ENCODE results near the gene NDRG3.

Gene NDRG3

GRCh38 chr20:36688630-36689029 is 57.3 kb downstream of the NDRG3 start:
- no peak overlapping the region for H3K4ac ChIP-seq (ENCODE audit: low read length)
- no peak overlapping the region for H3K14ac ChIP-seq (ENCODE audit: low read length)
- no peaks in the 10 kb centered on the region for H3K79me1 ChIP-seq (ENCODE audit: low read depth, low read length)
- H3K23ac ChIP-seq (ENCODE audit: low read depth, low read length, poor library complexity) = no peak overlapping the region
- no peak overlapping the region for H2BK12ac ChIP-seq (ENCODE audit: low read length)
- H2BK5ac ChIP-seq (ENCODE audit: low read length) = no peak overlapping the region
- H3K4me3 ChIP-seq (ENCODE audit: low read length in 2 of 2) = no peak overlapping the region
- H2BK120ac ChIP-seq (ENCODE audit: low read depth, low read length) = no peak overlapping the region
- H4K91ac ChIP-seq (ENCODE audit: low read depth, low read length, poor library complexity) = no peak overlapping the region
- H2BK15ac ChIP-seq (ENCODE audit: low read length) = no peak overlapping the region
- H3K4me1 ChIP-seq (ENCODE audit: control insufficient read depth in 2 of 2, insufficient read depth in 1 of 2, low read depth in 1 of 2, low read length in 2 of 2) = no peaks in the 10 kb centered on the region
- no peaks in the 10 kb centered on the region for H3K27me3 ChIP-seq (ENCODE audit: control insufficient read depth in 3 of 3, insufficient read depth in 3 of 3, low read depth in 1 of 3, low read length in 3 of 3)
- no peak for DNase-seq (ENCODE audit: low spot score)
- no peak overlapping the region for H2AFZ ChIP-seq (ENCODE audit: low read length)
- no peaks in the 10 kb centered on the region for H3K9me3 ChIP-seq (replicated peaks in 1 of 2; ENCODE audit: control insufficient read depth in 2 of 2, insufficient read depth in 1 of 2, low read depth in 1 of 2, low read length in 2 of 2)
- H3K9ac ChIP-seq (ENCODE audit: low read depth, low read length, poor library complexity) = no peak overlapping the region
- H2AK5ac ChIP-seq (ENCODE audit: low read depth, low read length) = no peak overlapping the region
- H3K36me3 ChIP-seq (replicated peaks in 1 of 2; ENCODE audit: control insufficient read depth in 2 of 2, insufficient read depth in 2 of 2, low read length in 2 of 2) = peaks cover 0 to 13% of the 10 kb centered on the region in 2 donors
- H3K27ac ChIP-seq (replicated peaks; ENCODE audit: low read length) = no peak overlapping the region
- H4K8ac ChIP-seq (ENCODE audit: low read depth, low read length) = no peak overlapping the region
- no peak overlapping the region for H3K18ac ChIP-seq (ENCODE audit: low read length)
- no CpG with 5 or more reads among the region's 7 CpGs for WGBS, 2 donors (ENCODE audit: extremely low coverage in 2 of 2, insufficient read length in 2 of 2, insufficient replicate concordance in 1 of 2)
- no peak overlapping the region for H3K4me2 ChIP-seq (ENCODE audit: insufficient read depth, low read length, poor library complexity, severe bottlenecking)

GRCh38 chr20:36687850-36688249 is 58.0 kb downstream of the NDRG3 start:
- Histone ChIP-seq H2BK12ac (ENCODE audit: low read length) (no peak overlapping the region), H3K4me1 (ENCODE audit: control insufficient read depth in 2 of 2, insufficient read depth in 1 of 2, low read depth in 1 of 2, low read length in 2 of 2) (no peaks in the 10 kb centered on the region), H3K36me3 (replicated peaks in 1 of 2; ENCODE audit: control insufficient read depth in 2 of 2, insufficient read depth in 2 of 2, low read length in 2 of 2) (peaks cover 0 to 13% of the 10 kb centered on the region in 2 donors), H2BK15ac (ENCODE audit: low read length) (no peak overlapping the region), H3K4ac (ENCODE audit: low read length) (no peak overlapping the region), H2BK5ac (ENCODE audit: low read length) (no peak overlapping the region), H2AK5ac (ENCODE audit: low read depth, low read length) (no peak overlapping the region), H3K4me2 (ENCODE audit: insufficient read depth, low read length, poor library complexity, severe bottlenecking) (no peak overlapping the region), H3K4me3 (ENCODE audit: low read length in 2 of 2) (no peak overlapping the region), H3K23ac (ENCODE audit: low read depth, low read length, poor library complexity) (no peak overlapping the region), H3K14ac (ENCODE audit: low read length) (no peak overlapping the region), H2AFZ (ENCODE audit: low read length) (no peak overlapping the region), H3K79me1 (ENCODE audit: low read depth, low read length) (no peaks in the 10 kb centered on the region), H3K27me3 (ENCODE audit: control insufficient read depth in 3 of 3, insufficient read depth in 3 of 3, low read depth in 1 of 3, low read length in 3 of 3) (no peaks in the 10 kb centered on the region), H4K8ac (ENCODE audit: low read depth, low read length) (no peak overlapping the region), H2BK120ac (ENCODE audit: low read depth, low read length) (no peak overlapping the region), H3K27ac (replicated peaks; ENCODE audit: low read length) (no peak overlapping the region), H3K18ac (ENCODE audit: low read length) (no peak overlapping the region), H3K9ac (ENCODE audit: low read depth, low read length, poor library complexity) (no peak overlapping the region), H4K91ac (ENCODE audit: low read depth, low read length, poor library complexity) (no peak overlapping the region), H3K9me3 (replicated peaks in 1 of 2; ENCODE audit: control insufficient read depth in 2 of 2, insufficient read depth in 1 of 2, low read depth in 1 of 2, low read length in 2 of 2) (no peaks in the 10 kb centered on the region)
- no peak for DNase-seq (ENCODE audit: low spot score)
- no CpG with 5 or more reads among the region's 3 CpGs for WGBS, 2 donors (ENCODE audit: extremely low coverage in 2 of 2, insufficient read length in 2 of 2, insufficient replicate concordance in 1 of 2)

- Histone ChIP-seq H3K27ac (replicated peaks; ENCODE audit: low read length) (no peak overlapping the region), H2AFZ (ENCODE audit: low read length) (no peak overlapping the region), H2BK12ac (ENCODE audit: low read length) (no peak overlapping the region), H4K91ac (ENCODE audit: low read depth, low read length, poor library complexity) (no peak overlapping the region), H3K4ac (ENCODE audit: low read length) (no peak overlapping the region), H3K23ac (ENCODE audit: low read depth, low read length, poor library complexity) (no peak overlapping the region), H2BK15ac (ENCODE audit: low read length) (no peak overlapping the region), H3K18ac (ENCODE audit: low read length) (no peak overlapping the region), H3K4me3 (ENCODE audit: low read length in 2 of 2) (no peak overlapping the region), H4K8ac (ENCODE audit: low read depth, low read length) (no peak overlapping the region), H3K36me3 (replicated peaks in 1 of 2; ENCODE audit: control insufficient read depth in 2 of 2, insufficient read depth in 2 of 2, low read length in 2 of 2) (peaks cover 0 to 13% of the 10 kb centered on the region in 2 donors), H3K9ac (ENCODE audit: low read depth, low read length, poor library complexity) (no peak overlapping the region), H2BK120ac (ENCODE audit: low read depth, low read length) (no peak overlapping the region), H3K4me2 (ENCODE audit: insufficient read depth, low read length, poor library complexity, severe bottlenecking) (no peak overlapping the region), H3K4me1 (ENCODE audit: control insufficient read depth in 2 of 2, insufficient read depth in 1 of 2, low read depth in 1 of 2, low read length in 2 of 2) (no peaks in the 10 kb centered on the region), H2AK5ac (ENCODE audit: low read depth, low read length) (no peak overlapping the region), H2BK5ac (ENCODE audit: low read length) (no peak overlapping the region), H3K79me1 (ENCODE audit: low read depth, low read length) (no peaks in the 10 kb centered on the region), H3K27me3 (ENCODE audit: control insufficient read depth in 3 of 3, insufficient read depth in 3 of 3, low read depth in 1 of 3, low read length in 3 of 3) (no peaks in the 10 kb centered on the region), H3K9me3 (replicated peaks in 1 of 2; ENCODE audit: control insufficient read depth in 2 of 2, insufficient read depth in 1 of 2, low read depth in 1 of 2, low read length in 2 of 2) (no peaks in the 10 kb centered on the region), H3K14ac (ENCODE audit: low read length) (no peak overlapping the region)
- no CpG with 5 or more reads among the region's 4 CpGs for WGBS, 2 donors (ENCODE audit: extremely low coverage in 2 of 2, insufficient read length in 2 of 2, insufficient replicate concordance in 1 of 2)
- DNase-seq (ENCODE audit: low spot score) = no peak
Observed at GRCh38 chr20:36686944-36687343, 58.9 kb downstream of the NDRG3 start.

DNA sequence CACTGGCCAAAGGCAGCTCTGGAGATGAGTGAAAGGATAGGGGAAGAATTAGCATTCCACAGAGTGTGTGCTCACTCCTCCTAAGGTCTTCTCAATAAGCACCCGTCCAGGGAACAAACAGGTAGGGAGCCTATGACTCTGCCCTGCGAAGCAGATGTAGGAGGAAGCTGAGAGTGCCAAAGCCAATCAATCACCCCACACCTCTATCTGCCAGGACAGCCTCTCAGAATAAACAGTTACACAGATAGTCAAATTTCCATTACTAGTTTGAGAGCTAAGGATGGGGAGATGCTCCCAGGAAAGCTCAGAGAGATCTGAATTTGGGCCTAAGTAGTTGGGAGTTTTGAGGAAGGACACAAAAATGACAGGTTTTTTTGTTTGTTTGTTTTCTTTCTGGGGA is 59.4 kb downstream of the NDRG3 start:
- H2BK120ac ChIP-seq (ENCODE audit: low read depth, low read length) = no peak overlapping the region
- H2BK15ac ChIP-seq (ENCODE audit: low read length) = no peak overlapping the region
- no peaks in the 10 kb centered on the region for H3K79me1 ChIP-seq (ENCODE audit: low read depth, low read length)
- H2BK12ac ChIP-seq (ENCODE audit: low read length) = no peak overlapping the region
- no peak overlapping the region for H2AFZ ChIP-seq (ENCODE audit: low read length)
- no peak overlapping the region for H4K91ac ChIP-seq (ENCODE audit: low read depth, low read length, poor library complexity)
- H3K4ac ChIP-seq (ENCODE audit: low read length) = no peak overlapping the region
- H3K27ac ChIP-seq (replicated peaks; ENCODE audit: low read length) = no peak overlapping the region
- H2AK5ac ChIP-seq (ENCODE audit: low read depth, low read length) = no peak overlapping the region
- H3K27me3 ChIP-seq (ENCODE audit: control insufficient read depth in 3 of 3, insufficient read depth in 3 of 3, low read depth in 1 of 3, low read length in 3 of 3) = no peaks in the 10 kb centered on the region
- WGBS, 2 donors (ENCODE audit: extremely low coverage in 2 of 2, insufficient read length in 2 of 2, insufficient replicate concordance in 1 of 2) = no CpG with 5 or more reads among the region's 2 CpGs
- no peak for DNase-seq (ENCODE audit: low spot score)
- no peak overlapping the region for H2BK5ac ChIP-seq (ENCODE audit: low read length)
- peaks cover 0 to 13% of the 10 kb centered on the region in 2 donors for H3K36me3 ChIP-seq (replicated peaks in 1 of 2; ENCODE audit: control insufficient read depth in 2 of 2, insufficient read depth in 2 of 2, low read length in 2 of 2)
- H3K4me2 ChIP-seq (ENCODE audit: insufficient read depth, low read length, poor library complexity, severe bottlenecking) = no peak overlapping the region
- no peak overlapping the region for H3K18ac ChIP-seq (ENCODE audit: low read length)
- H3K4me1 ChIP-seq (ENCODE audit: control insufficient read depth in 2 of 2, insufficient read depth in 1 of 2, low read depth in 1 of 2, low read length in 2 of 2) = no peaks in the 10 kb centered on the region
- no peak overlapping the region for H3K23ac ChIP-seq (ENCODE audit: low read depth, low read length, poor library complexity)
- H4K8ac ChIP-seq (ENCODE audit: low read depth, low read length) = no peak overlapping the region
- H3K9me3 ChIP-seq (replicated peaks in 1 of 2; ENCODE audit: control insufficient read depth in 2 of 2, insufficient read depth in 1 of 2, low read depth in 1 of 2, low read length in 2 of 2) = no peaks in the 10 kb centered on the region
- H3K9ac ChIP-seq (ENCODE audit: low read depth, low read length, poor library complexity) = no peak overlapping the region
- H3K14ac ChIP-seq (ENCODE audit: low read length) = no peak overlapping the region
- H3K4me3 ChIP-seq (ENCODE audit: low read length in 2 of 2) = no peak overlapping the region
